G401 (cell line): ENCODE results near the gene PLCB1. TPM values are rescaled to one million over a fixed set of nuclear protein-coding genes. Genes with fewer than 3 reads are reported as not detected.

Source experiments
- DNase-seq: peaks from one replicate; pipeline ENCODE4 v3.0.0-alpha.2; 2015; ENCODE audit warnings: low spot score
- in situ Hi-C: cut with HindIII; loops from 2 replicates; pipeline ENCODE4 v1.10.0; 2016; ENCODE audit warnings: low sequenced_read_pairs, mixed read lengths
- total RNA-seq: library from RNA; depleted of rRNA; stranded (reverse); fragments of >200 nt; shearing (Covaris generic); gene quantifications from 2 replicates; pipeline ENCODE4 v1.2.3, GENCODE V29; 2014

The PLCB1 gene
- total RNA-seq, 1 experiment from 2014 or later = not detected

- in situ Hi-C loops = no loop called here
These were observed 608.2 kb downstream of the PLCB1 start for GRCh38 chr20:8740265-8740664.

GRCh38 chr20:8744228-8744844 is 612.3 kb downstream of the PLCB1 start:
- in situ Hi-C loops = no loop called here
- DNase-seq = no peak

More at GRCh38 chr20:8740265-8740664, 608.2 kb downstream of the PLCB1 start:
- DNase-seq = no peak

- no peak for DNase-seq
- in situ Hi-C loops = no loop called here
These were observed 617.0 kb downstream of the PLCB1 start for GRCh38 chr20:8749101-8749500.

DNA sequence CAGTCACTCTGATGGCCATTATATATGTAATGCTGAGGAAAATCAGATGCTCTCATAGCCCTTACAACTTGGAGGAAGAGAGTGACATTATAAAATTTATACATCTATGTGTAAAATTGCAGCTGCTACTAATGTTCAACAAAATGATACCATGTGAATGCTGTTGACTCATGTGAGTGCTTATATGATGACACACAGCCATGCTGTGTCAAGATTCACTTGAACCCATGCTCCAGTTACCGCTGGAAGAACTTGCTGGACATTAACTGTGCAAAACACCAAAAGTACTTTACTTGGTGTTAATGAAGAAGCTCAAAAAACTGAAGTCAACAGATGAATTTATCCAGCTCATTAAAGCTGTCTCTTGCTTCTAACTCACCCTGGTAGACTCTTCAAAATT is 617.9 kb downstream of the PLCB1 start:
- in situ Hi-C loops = no loop called here
- no peak for DNase-seq

- in situ Hi-C loops = no loop called here
- no peak for DNase-seq
These were observed 623.5 kb downstream of the PLCB1 start for GRCh38 chr20:8755340-8756118.

DNA sequence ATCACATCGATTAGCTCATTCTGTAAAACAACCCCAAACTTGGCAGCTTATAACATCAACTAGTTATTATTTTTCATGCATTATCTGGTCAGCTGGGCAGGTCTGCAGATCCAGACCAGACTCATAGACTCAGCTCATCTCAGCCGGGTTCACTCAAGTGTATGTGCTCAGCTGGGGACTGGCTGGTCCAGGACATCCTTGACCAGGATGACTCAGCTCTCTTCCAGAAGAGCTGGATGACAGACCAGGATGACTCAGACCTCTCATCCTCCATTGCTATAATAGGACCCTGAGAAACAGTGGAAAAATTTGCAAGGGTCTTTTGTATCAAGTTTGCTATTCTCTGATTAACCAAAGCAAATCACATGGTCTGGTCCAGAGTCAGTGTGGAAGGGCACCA is 624.3 kb downstream of the PLCB1 start:
- DNase-seq = no peak
- in situ Hi-C loops = no loop called here

- DNase-seq = no peak
- in situ Hi-C loops = no loop called here
These were observed 625.1 kb downstream of the PLCB1 start for GRCh38 chr20:8757146-8757545.

DNA sequence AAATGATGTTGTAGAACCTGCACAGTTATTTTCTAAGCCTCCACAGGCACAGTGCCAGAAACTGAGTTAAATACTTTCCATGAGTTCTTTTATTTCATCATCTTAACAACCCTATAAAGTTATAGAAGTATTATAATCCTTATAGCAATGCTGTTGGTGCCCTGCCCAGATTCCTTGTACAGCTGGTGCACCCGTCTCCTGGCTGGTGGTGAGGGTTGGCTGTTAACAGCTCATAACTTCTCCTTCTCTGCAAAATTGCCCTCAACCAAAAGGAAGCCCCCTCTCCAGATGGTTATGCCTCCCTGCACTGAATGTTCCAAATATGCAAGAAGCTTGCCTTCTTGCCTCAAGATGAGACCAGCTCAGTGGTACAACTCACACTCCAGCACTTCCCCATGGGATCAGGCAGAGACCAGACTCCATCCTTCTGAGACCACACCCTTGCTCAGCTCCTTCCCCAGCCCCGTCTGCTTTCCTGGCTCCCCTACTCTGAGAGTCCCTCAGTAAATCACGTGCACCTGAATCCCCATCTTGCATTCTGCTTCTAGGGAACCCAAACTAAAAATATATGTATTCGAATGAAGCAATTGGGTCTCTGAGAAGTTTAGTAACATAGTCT is 632.4 kb downstream of the PLCB1 start:
- no peak for DNase-seq
- in situ Hi-C loops = no loop called here

- DNase-seq = no peak
These were observed 634.9 kb downstream of the PLCB1 start for GRCh38 chr20:8766868-8767390.

GRCh38 chr20:8774412-8774811 is 642.3 kb downstream of the PLCB1 start:
- no peak for DNase-seq
- in situ Hi-C loops = no loop called here

More at GRCh38 chr20:8766868-8767390, 634.9 kb downstream of the PLCB1 start:
- in situ Hi-C loops = no loop called here

DNA sequence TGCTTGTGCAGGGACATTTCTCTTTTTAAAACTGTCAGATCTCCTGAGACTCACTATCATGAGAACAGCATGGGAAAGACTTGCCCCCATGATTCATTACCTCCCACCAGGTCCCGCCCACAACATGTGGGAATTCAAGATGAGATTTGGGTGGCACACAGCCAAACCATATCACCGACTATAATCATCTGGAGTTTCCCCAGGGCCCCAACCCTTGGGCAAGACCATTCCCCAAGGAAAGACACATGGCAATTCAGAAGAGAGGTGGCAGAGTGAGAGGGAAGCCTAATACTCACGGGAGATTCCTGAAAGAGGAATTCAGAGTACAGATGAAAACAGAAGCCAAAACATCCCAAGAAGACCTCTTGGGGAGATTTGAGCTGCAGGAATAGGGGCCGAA is 645.8 kb downstream of the PLCB1 start:
- no peak for DNase-seq
- in situ Hi-C loops = no loop called here

DNA sequence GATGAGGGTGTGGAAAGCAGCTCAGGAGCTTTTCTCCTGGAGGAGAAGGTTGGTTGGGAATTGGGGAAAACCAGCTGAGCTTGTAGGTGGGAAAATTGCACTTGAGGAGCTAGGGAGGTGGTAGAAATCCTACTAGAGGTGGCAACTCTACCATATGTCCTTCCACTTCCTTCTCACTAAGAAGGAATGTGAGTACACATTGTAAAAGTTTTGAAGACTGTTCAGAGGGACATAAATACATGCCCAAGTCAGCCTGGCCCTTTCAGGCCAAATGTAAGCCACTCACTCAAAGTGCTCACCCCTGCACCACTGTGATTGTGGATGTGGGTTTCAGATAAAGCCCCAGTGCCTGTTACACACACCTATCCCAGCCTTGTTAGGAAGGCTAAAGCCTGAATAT is 646.3 kb downstream of the PLCB1 start:
- in situ Hi-C loops = no loop called here

GRCh38 chr20:8780915-8781314 is 648.8 kb downstream of the PLCB1 start:
- in situ Hi-C loops = no loop called here
- DNase-seq = peak; percentile 89

More for the DNA sequence above, 646.3 kb downstream of the PLCB1 start:
- no peak for DNase-seq

GRCh38 chr20:8782804-8783203 is 650.7 kb downstream of the PLCB1 start:
- in situ Hi-C loops = no loop called here

GRCh38 chr20:8783734-8784133 is 651.7 kb downstream of the PLCB1 start:
- no peak for DNase-seq
- in situ Hi-C loops = no loop called here

More at GRCh38 chr20:8782804-8783203, 650.7 kb downstream of the PLCB1 start:
- DNase-seq = no peak

DNA sequence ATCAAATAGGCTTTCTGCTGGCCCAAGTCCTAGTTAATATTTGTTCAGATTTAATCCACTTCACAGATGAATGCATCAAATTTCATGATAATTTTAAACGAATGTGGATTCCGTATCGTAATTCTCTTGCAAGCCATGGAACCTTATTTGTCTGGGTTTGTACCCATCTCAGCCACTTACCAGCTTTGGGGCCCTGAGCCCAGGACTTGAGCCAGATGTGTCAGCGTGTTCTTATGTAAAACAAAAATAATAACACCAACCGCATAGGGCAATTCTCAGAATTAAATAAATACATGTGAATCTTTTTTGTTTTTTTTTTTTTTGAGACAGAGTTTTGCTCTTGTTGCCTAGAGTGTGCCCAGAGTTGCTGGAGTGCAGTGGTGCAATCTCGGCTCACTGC is 654.3 kb downstream of the PLCB1 start:
- DNase-seq = no peak
- in situ Hi-C loops = no loop called here

DNA sequence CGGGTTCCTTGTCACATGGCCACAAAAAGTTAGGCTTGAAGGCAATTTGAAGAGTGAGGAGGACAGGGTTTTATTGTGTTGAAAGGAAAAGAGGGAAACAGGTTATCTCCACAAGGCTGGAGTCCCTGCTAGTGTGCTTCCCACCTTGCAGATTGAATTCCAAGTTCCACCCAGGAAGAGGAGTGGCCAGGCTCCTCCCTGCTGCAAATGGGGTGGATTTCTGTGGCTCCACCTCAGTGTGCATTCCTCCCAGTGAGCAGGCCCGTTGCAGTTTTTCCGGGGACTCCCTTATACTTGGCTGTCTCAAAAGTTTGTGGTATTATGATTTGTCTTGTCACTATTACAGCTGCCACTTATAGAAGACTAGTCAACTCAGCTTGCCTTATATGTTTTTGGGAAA is 655.0 kb downstream of the PLCB1 start:
- no peak for DNase-seq
- in situ Hi-C loops = no loop called here

- in situ Hi-C loops = no loop called here
These were observed 656.2 kb downstream of the PLCB1 start for GRCh38 chr20:8788275-8788674.

DNA sequence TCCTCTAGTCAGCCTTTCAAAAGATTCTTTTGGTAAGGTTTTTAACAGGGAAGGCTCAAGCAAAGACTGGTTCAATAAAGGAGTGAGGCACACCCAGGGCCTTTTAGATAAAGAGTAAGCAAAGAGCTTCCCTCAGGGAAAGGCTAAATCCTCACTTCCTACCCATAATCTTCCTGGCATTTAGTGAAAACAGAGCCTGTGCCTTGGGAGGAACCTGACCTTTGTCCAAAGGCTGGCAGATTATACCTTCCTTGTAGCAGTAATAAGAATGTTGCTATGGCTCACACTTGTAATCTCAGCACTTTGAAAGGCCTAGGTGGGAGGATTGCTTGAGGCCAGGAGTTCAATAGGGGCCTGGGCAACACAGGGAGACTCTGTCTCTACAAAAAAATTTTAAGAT is 656.8 kb downstream of the PLCB1 start:
- no peak for DNase-seq
- in situ Hi-C loops = no loop called here

More at GRCh38 chr20:8788275-8788674, 656.2 kb downstream of the PLCB1 start:
- DNase-seq = no peak

GRCh38 chr20:8790442-8791074 is 658.5 kb downstream of the PLCB1 start:
- peak; percentile 80 for DNase-seq
- in situ Hi-C loops = no loop called here
